Frontal cortex (tissue), 4 donors: ENCODE results near the gene INTS1. TPM values are rescaled to one million over a fixed set of nuclear protein-coding genes. Genes with fewer than 3 reads are reported as not detected.

Experiments
- DNase-seq, 2 donors: peaks; one replicate each; pipeline ENCODE4 v3.0.0; 2012; ENCODE audit warnings: low spot score in 2 of 2
- FAIRE-seq: peaks from 2 replicates; lab custom pipeline; 2012; peaks lifted over from hg19 to GRCh38; lab: Jason Lieb, UNC
- total RNA-seq: library from RNA; depleted of rRNA; stranded (reverse); fragments of >200 nt; gene quantifications from one replicate; pipeline ENCODE4 v1.2.3, GENCODE V29; 2014
- donor health status: control.
- donor health status: control.
- donor health status: control.

INTS1 gene
- total RNA-seq, 1 donor from 2014 or later, result 23.6 TPM

DNA sequence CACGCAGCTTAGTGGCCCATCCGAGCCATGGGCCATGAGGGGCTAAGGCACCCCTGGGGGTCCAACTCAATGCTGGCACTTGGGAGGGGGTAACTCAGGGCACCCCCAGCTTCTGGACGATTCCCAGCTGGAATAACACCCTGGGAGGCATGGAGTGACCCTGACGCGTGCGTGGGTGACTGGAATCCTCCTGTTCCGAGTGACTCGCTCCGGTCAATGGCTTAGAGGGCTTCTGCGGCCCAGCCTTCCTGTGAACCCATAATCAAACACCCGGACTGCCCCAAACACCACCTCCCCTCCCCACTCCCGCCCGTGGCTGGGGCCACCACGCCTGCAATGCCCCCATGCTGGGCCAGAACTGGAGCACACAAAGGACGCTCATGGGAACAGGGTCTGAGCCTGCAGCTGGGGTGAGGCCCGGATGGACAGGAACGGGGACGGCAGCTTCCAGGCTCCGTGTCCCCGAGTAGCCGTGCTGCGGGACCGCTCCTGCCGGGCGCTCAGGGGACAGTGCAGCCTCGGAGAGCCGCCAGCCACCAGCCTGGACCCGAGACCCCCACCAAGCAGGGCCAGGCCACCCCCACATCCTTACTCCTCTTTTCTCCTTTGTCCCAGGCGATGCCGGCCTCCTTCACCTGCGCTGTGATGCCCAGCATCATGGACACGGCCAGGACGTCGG lies 8.5 kb downstream of the INTS1 start:
- DNase-seq (no peak), FAIRE-seq (no peak)

DNA sequence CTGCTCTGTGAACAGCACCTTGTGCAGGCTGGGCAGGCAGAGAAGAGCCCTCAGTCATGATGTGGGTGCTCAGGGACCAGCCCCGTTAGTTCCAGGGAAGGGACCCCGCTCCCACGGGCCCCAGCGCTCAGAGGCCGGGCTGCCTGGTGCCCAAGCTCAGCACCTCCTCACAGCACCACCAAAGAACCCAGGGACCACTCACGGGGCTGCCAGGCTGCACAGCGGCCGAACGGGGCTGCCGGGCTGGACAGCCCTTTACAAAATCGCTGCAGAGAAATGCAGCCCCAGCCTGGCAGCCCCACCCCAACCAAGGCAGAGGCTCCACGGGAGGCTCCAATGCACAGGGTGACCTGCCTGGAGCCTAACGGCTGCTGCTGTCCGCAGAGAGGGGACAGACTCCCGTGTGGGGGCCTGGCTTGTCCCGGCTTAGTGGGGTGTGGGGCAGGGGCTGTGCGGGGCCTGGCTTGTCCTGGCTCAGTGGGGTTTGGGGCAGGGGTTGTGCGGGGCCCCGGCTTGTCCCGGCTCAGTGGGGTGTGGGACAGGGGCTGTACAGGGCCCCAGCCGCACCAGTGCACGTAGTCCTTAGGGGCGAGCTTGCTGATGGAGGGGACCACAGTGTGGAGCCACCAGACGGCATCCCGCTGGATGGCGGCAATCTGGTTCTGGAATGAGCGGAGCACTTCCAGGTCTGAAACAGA lies 9.2 kb downstream of the INTS1 start:
- FAIRE-seq, result no peak
- DNase-seq, result no peak

DNA sequence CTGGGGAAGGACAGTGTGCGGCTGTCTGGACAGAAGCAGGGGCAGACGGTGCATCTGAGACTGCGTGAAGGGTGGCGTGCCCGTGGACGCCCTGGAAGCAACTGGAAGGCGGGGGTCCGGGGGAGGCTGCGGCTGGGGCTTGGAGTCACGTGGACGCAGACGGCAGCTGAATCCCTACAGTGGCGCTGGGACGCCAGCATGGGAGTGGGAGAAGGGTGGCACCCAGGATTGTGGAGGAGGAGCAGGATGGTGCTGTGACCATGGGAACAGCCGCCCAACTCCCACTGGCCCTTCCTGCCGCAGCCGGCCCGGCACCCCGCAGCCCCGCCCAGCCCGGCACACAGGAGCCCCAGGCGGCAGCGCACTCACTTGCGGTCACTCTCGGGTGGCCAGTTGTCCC lies 9.7 kb downstream of the INTS1 start:
- DNase-seq (peak in 1 of 2 donors; percentile 67), FAIRE-seq (no peak)

GRCh38 chr7:1493571-1493970 lies 10.6 kb downstream of the INTS1 start:
- FAIRE-seq (no peak), DNase-seq (no peak)

- FAIRE-seq, result no peak
- DNase-seq, result no peak
Measured at GRCh38 chr7:1493129-1493528, 11.1 kb downstream of the INTS1 start.

GRCh38 chr7:1492640-1493039 lies 11.5 kb downstream of the INTS1 start:
- DNase-seq (no peak), FAIRE-seq (no peak)

GRCh38 chr7:1492221-1492620 lies 12.0 kb downstream of the INTS1 start:
- DNase-seq (no peak), FAIRE-seq (no peak)

DNA sequence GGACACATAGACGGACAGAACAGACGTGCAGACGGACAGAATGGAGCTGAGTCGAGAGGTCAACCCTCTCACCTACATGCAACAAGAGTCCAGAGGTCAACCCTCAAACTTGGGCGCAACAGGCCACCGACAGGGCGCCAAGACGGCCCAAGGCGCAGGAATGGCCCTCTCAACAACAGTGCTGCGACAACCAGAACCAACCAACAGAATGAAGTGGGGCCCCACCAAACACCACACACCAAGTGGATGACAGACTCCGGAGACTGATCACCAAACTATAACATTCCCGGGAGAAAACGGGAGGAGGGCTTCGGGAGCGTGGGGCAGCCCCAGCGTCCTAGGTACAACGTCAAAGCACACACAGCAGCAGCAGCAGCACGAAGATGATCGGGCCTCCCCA lies 13.4 kb downstream of the INTS1 start:
- no peak for FAIRE-seq
- DNase-seq, result no peak

GRCh38 chr7:1489336-1489735 lies 14.9 kb downstream of the INTS1 start:
- no peak for FAIRE-seq

GRCh38 chr7:1488016-1488415 lies 16.2 kb downstream of the INTS1 start:
- no peak for FAIRE-seq
- DNase-seq, result no peak

More at GRCh38 chr7:1489336-1489735, 14.9 kb downstream of the INTS1 start:
- DNase-seq, result no peak

- FAIRE-seq (no peak), DNase-seq (no peak)
Measured at GRCh38 chr7:1487466-1487865, 16.7 kb downstream of the INTS1 start.

GRCh38 chr7:1486571-1486970 lies 17.6 kb downstream of the INTS1 start:
- no peak for FAIRE-seq
- DNase-seq, result no peak

DNA sequence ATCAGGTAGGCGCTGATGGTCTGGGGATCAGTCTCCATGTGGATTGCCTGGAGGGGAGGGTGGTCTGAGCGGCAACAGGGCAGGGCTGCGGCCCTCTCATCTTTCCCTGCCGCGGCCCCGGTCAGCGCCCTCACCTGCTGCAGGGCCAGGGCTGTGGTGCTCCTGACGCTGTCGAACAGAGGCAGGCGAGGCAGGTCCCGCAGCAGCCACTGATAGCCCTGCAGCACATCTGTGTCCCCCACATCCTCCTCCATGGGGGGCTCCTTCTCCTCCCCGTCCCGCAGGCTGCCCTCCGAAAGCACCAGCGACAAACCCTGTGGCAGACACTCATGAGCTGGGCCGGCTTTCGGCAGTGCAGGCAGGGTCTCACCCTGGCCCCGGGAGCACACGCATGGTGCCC lies 19.0 kb downstream of the INTS1 start:
- FAIRE-seq, result no peak

DNA sequence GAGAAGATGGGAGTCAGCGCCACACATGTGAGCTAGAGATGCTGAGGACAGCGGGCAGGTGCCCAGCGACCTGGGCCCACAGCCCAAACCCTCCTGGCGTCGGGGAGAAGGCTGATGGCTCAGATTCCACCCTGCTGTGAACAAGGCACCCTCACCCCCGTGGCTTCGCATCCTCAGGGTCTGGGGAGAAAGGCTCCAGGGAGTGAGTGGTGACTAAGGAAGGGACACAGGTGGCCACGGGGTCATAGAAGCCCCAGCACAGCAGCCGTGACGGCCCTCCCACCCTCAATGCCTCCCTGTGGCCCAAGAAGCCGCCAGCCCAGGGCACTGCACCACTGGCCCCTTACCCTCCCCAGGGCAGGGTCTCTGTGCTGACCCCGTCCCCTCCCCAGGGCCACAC lies 19.6 kb downstream of the INTS1 start:
- no peak for FAIRE-seq

More for the DNA sequence above, 19.0 kb downstream of the INTS1 start:
- no peak for DNase-seq

DNA sequence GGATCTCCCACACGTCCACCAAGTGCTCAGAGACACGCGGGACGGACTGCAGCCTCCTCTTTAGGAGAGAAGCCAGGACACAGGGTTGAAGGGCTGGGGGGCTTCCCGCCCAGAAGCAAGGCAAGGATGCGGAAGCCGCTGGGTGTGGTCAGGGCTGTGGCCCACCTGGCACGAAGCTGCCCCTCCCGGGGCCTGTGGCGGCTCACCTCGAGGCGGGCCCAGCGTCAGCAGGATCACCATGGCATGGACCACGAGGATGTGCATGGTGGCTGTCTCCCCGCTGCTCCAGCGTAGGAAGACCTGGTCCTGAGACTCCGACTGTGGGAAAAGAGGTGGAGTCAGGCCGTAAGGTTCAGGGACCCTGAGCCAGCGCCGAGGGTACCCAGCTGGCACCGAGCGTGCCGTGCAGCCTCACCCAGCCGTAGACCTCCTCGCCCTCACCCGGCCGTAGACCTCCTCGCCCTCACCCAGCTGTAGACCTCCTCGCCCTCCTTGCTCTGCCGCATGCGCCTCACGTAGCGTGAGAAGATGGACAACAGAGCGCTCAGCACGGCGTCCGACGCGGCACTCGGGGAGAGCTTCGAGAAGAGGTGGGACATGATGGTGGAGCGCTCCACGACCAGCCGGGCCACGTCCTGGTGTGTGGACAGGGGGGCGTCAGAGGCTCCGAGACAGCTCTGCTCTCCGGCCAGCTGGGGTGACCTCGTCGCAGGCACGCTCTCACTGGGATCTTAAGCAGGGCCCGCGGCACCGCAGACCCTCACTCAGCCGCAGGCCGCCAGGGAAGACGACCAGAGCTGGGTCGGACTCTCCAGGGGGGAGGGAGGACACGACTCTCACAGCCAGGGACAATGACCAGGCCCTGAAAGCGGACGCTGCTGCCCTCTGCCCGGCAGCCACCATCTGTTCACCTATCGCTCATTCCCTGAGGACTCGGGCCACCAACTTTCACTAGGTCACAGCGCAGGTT lies 20.4 kb downstream of the INTS1 start:
- DNase-seq, result no peak
- FAIRE-seq, result no peak

More for the DNA sequence above, 19.6 kb downstream of the INTS1 start:
- DNase-seq, result no peak

DNA sequence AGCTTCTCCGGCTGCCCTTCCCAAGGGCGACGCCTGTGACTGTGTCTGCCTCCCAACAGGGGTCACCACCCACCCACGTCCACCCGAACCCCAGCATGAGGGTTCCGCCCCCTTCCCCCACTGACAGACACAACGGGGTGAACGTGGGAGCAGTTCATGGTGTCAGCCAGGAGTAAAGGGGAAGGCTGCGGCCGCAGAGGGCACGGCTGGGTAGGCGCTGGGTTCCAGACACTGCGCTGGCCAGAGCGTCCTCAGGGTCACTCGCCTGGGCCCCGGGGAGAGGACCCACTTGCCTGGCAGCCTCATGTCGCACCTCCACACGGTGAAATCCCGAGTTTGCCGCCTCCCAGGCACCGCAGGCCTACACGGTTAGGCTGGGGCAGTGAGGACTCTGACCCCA lies 21.1 kb downstream of the INTS1 start:
- FAIRE-seq (no peak), DNase-seq (no peak)

GRCh38 chr7:1481300-1481699 lies 22.9 kb downstream of the INTS1 start:
- FAIRE-seq (no peak), DNase-seq (no peak)

GRCh38 chr7:1480670-1481069 lies 23.5 kb downstream of the INTS1 start:
- FAIRE-seq (no peak), DNase-seq (no peak)

DNA sequence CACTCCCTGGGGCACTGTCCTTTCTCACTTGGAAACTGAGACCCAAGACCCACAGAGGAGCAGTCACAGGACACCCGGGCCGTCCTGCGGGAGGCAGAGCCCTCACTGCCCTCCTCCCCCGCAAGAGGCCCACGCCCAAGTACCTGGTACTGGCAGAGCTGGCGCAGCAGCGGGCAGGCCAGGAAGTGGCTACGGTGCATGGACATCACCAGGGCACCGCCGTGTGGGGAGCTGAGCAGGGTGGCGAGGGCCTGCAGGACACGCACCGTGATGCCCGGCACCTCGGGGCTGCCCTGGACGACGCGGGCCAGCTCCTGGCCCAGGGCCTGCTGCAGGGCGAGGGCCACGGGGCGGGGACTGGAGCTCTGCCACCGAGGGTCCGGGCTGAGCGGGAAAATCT lies 24.9 kb downstream of the INTS1 start:
- DNase-seq (no peak), FAIRE-seq (no peak)

DNA sequence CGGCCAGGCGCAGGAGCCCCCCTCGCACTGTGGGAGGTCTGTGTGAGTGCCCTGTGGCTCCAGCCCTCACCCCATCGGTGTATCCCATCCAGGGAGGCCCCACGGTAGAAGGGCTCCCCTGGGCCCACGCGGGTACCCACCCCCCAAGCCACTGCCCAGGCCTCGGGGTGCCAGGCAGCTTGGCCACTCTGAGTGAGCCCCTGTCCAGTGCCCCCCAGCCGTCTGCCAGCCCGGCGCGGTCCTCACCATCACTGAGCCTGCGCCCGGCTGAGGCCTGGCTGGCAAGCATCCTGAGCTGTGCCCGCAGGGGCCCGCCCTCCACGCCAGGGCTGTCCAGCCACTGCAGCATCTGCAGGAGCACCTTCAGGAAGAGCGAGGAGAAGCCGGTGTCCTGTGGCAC lies 25.7 kb downstream of the INTS1 start:
- no peak for DNase-seq
- FAIRE-seq, result no peak

- DNase-seq (no peak), FAIRE-seq (no peak)
Measured at GRCh38 chr7:1476859-1477258, 27.3 kb downstream of the INTS1 start.
